Astrocyte (in vitro differentiated cells and primary cell): ENCODE measurements around the gene BCL7C. TPM values are rescaled to one million over a fixed set of nuclear protein-coding genes. Genes with fewer than 3 reads are reported as not detected.

ENCODE experiments used
- DNase-seq: peaks from one replicate; pipeline ENCODE4 v3.0.0-alpha.2; 2010; ENCODE audit warnings: low read depth
- FAIRE-seq: peaks from 2 replicates; lab custom pipeline; 2011; peaks lifted over from hg19 to GRCh38; lab: Jason Lieb, UNC
- H2AFZ ChIP-seq: 2 replicates; pipeline ENCODE4 v1.6.0; 2012; ENCODE audit warnings: low read depth, low read length, inconsistent platforms
- H3K27ac ChIP-seq: 2 replicates; pipeline ENCODE4 v1.5.1; 2011; ENCODE audit warnings: low read depth, low read length, inconsistent platforms
- H3K27me3 ChIP-seq: 2 replicates; pipeline ENCODE4 v1.6.0; 2011; ENCODE audit warnings: low read length, inconsistent platforms; ENCODE audit not compliant: insufficient read depth
- H3K36me3 ChIP-seq: 2 replicates; pipeline ENCODE4 v1.5.1; 2011; ENCODE audit warnings: low read length, inconsistent platforms; ENCODE audit not compliant: insufficient read depth
- H3K4me1 ChIP-seq: 2 replicates; pipeline ENCODE4 v1.5.1; 2011; ENCODE audit warnings: low read length, inconsistent platforms; ENCODE audit not compliant: insufficient read depth
- H3K4me2 ChIP-seq: 2 replicates; pipeline ENCODE4 v1.6.0; 2012; ENCODE audit warnings: low read length, inconsistent platforms
- H3K4me3 ChIP-seq: 2 replicates; pipeline ENCODE4 v1.5.1; 2011; ENCODE audit warnings: low read depth, mild to moderate bottlenecking, low read length, inconsistent platforms; ENCODE audit not compliant: insufficient read depth
- H3K79me2 ChIP-seq: 2 replicates; pipeline ENCODE4 v1.6.0; 2012; ENCODE audit warnings: mild to moderate bottlenecking, low read length, inconsistent platforms; ENCODE audit not compliant: insufficient read depth
- H3K9ac ChIP-seq: 2 replicates; pipeline ENCODE4 v1.6.0; 2012; ENCODE audit warnings: mild to moderate bottlenecking, low read length, inconsistent platforms
- H3K9me3 ChIP-seq: 2 replicates; pipeline ENCODE4 v1.5.1; 2012; ENCODE audit warnings: low read depth, mild to moderate bottlenecking, low read length, inconsistent platforms; ENCODE audit not compliant: insufficient read depth
- H4K20me1 ChIP-seq: 2 replicates; pipeline ENCODE4 v1.6.0; 2012; ENCODE audit warnings: low read length, inconsistent platforms; ENCODE audit not compliant: insufficient read depth
- H3K27ac Mint-ChIP-seq: one replicate; pipeline ENCODE4 v1.8.0; 2021; ENCODE audit warnings: mild to moderate bottlenecking, mixed read lengths; ENCODE audit not compliant: unreplicated experiment
- H3K27me3 Mint-ChIP-seq: one replicate; pipeline ENCODE4 v1.8.0; 2021; ENCODE audit warnings: low read depth, mixed read lengths; ENCODE audit not compliant: unreplicated experiment
- H3K36me3 Mint-ChIP-seq: one replicate; pipeline ENCODE4 v1.8.0; 2021; ENCODE audit warnings: low read depth, mixed read lengths; ENCODE audit not compliant: unreplicated experiment
- H3K4me1 Mint-ChIP-seq: one replicate; pipeline ENCODE4 v1.8.0; 2021; ENCODE audit warnings: low read depth, mixed read lengths; ENCODE audit not compliant: unreplicated experiment
- H3K4me3 Mint-ChIP-seq: one replicate; pipeline ENCODE4 v1.8.0; 2021; ENCODE audit warnings: mild to moderate bottlenecking, moderate library complexity, mixed read lengths; ENCODE audit not compliant: unreplicated experiment
- H3K9me3 Mint-ChIP-seq: one replicate; pipeline ENCODE4 v1.8.0; 2021; ENCODE audit warnings: mild to moderate bottlenecking, mixed read lengths; ENCODE audit not compliant: unreplicated experiment
- CTCF ChIP-seq: IDR thresholded peaks from 2 replicates; pipeline ENCODE4 v1.5.1; 2011; ENCODE audit warnings: low read depth, mild to moderate bottlenecking, inconsistent platforms, low read length, moderate library complexity; ENCODE audit not compliant: insufficient read depth
- EZH2 ChIP-seq: IDR thresholded peaks from 2 replicates; pipeline ENCODE4 v1.6.1; 2012; ENCODE audit warnings: mild to moderate bottlenecking, low read length, inconsistent platforms; ENCODE audit not compliant: insufficient read depth
- total RNA-seq: library from RNA; stranded (reverse); gene quantifications from 2 replicates; pipeline ENCODE4 v1.2.1, GENCODE V29; 2021

The BCL7C gene
- total RNA-seq, 1 donor from 2014 or later: 40.7 TPM

GRCh38 chr16:30934827-30935557, 41.1 kb upstream of the BCL7C start:
- peaks cover 14% of the 10 kb centered on the region for H3K79me2 ChIP-seq
- Mint-ChIP-seq H3K27me3 (no peaks in the 10 kb centered on the region), H3K36me3 (peaks cover 22% of the 10 kb centered on the region), H3K4me3 (no peak overlapping the region), H3K9me3 (no peaks in the 10 kb centered on the region), H3K4me1 (peaks cover 3% of the 10 kb centered on the region), H3K27ac (peak overlapping the region; percentile 56)
- DNase-seq (no peak), FAIRE-seq (no peak)
- peaks cover 48% of the 10 kb centered on the region for H4K20me1 ChIP-seq
- H2AFZ ChIP-seq: no peak overlapping the region
- H3K9ac ChIP-seq: no peak overlapping the region
- H3K27ac ChIP-seq: no peak overlapping the region
- H3K4me2 ChIP-seq: no peak overlapping the region
- TF ChIP-seq CTCF: peak; percentile 58
- no peak for TF ChIP-seq EZH2
- no peaks in the 10 kb centered on the region for H3K9me3 ChIP-seq
- no peaks in the 10 kb centered on the region for H3K27me3 ChIP-seq
- H3K36me3 ChIP-seq: peaks cover 17% of the 10 kb centered on the region
- no peak overlapping the region for H3K4me3 ChIP-seq
- peaks cover 4% of the 10 kb centered on the region for H3K4me1 ChIP-seq

GRCh38 chr16:30931068-30931650, 37.3 kb upstream of the BCL7C start:
- peaks cover 10% of the 10 kb centered on the region for H3K36me3 Mint-ChIP-seq
- H3K9me3 Mint-ChIP-seq: no peaks in the 10 kb centered on the region
- Histone ChIP-seq H3K9me3 (no peaks in the 10 kb centered on the region), H3K79me2 (peaks cover 9% of the 10 kb centered on the region), H3K4me2 (no peak overlapping the region), H3K27me3 (no peaks in the 10 kb centered on the region), H3K27ac (no peak overlapping the region), H3K4me3 (no peak overlapping the region), H3K9ac (no peak overlapping the region), H3K4me1 (no peaks in the 10 kb centered on the region), H2AFZ (no peak overlapping the region), H4K20me1 (peaks cover 50% of the 10 kb centered on the region), H3K36me3 (peaks cover 19% of the 10 kb centered on the region)
- H3K27ac Mint-ChIP-seq: no peak overlapping the region
- H3K4me1 Mint-ChIP-seq: peaks cover 8% of the 10 kb centered on the region
- FAIRE-seq (no peak), DNase-seq (no peak)
- H3K4me3 Mint-ChIP-seq: no peak overlapping the region
- no peaks in the 10 kb centered on the region for H3K27me3 Mint-ChIP-seq
- TF ChIP-seq CTCF (no peak), EZH2 (no peak)

GRCh38 chr16:30930160-30930571, 36.3 kb upstream of the BCL7C start:
- no peak overlapping the region for H2AFZ ChIP-seq
- no peak overlapping the region for H3K27ac ChIP-seq
- Mint-ChIP-seq H3K4me1 (peaks cover 11% of the 10 kb centered on the region), H3K27ac (no peak overlapping the region), H3K9me3 (no peaks in the 10 kb centered on the region), H3K27me3 (no peaks in the 10 kb centered on the region), H3K4me3 (no peak overlapping the region), H3K36me3 (peaks cover 6% of the 10 kb centered on the region)
- peaks cover 48% of the 10 kb centered on the region for H4K20me1 ChIP-seq
- no peak overlapping the region for H3K4me3 ChIP-seq
- peaks cover 13% of the 10 kb centered on the region for H3K79me2 ChIP-seq
- no peak for FAIRE-seq
- no peaks in the 10 kb centered on the region for H3K27me3 ChIP-seq
- TF ChIP-seq CTCF: no peak
- no peak for TF ChIP-seq EZH2
- no peaks in the 10 kb centered on the region for H3K9me3 ChIP-seq
- peaks cover 19% of the 10 kb centered on the region for H3K36me3 ChIP-seq
- H3K9ac ChIP-seq: no peak overlapping the region
- peaks cover 3% of the 10 kb centered on the region for H3K4me1 ChIP-seq
- DNase-seq: no peak
- no peak overlapping the region for H3K4me2 ChIP-seq
